Right ventricle myocardium inferior (tissue), 1 donor: ENCODE data around the gene PAFAH1B2. TPM values are rescaled to one million over a fixed set of nuclear protein-coding genes. Genes with fewer than 3 reads are reported as not detected.
"Not testable (repeated sequence)": the region's sequence is repeated elsewhere in the genome, so short reads cannot be mapped to it uniquely, and the experiment has no call there.

Experiments used
- ATAC-seq: fragments of 200-7000 bp; cut with Tn5 transposase; one replicate; pipeline ENCODE4 v1.9.1; 2020; ENCODE audit warnings: mild to moderate bottlenecking, moderate library complexity
- DNase-seq: peaks from one replicate; pipeline ENCODE4 v3.0.0; 2021; ENCODE audit errors: missing footprints
- intact Hi-C: fragments of 100-400 bp; cut with DNase I; formaldehyde crosslinking; loops from one replicate; pipeline ENCODE4 v1.11.0; 2022
- total RNA-seq: library from RNA; stranded (reverse); fragmentation: NEBNext Ultra II Directional; extraction: Animal tissue kit (Norgen Biotek cat#: 25700); gene quantifications from one replicate; pipeline ENCODE4 v1.2.1, GENCODE V29; 2021
- donor health status: DM: no; HTN: yes; CAD: no; lungs with severe emphysema.

The PAFAH1B2 gene
- total RNA-seq, 1 donor from 2014 or later: 52.3 TPM

DNA sequence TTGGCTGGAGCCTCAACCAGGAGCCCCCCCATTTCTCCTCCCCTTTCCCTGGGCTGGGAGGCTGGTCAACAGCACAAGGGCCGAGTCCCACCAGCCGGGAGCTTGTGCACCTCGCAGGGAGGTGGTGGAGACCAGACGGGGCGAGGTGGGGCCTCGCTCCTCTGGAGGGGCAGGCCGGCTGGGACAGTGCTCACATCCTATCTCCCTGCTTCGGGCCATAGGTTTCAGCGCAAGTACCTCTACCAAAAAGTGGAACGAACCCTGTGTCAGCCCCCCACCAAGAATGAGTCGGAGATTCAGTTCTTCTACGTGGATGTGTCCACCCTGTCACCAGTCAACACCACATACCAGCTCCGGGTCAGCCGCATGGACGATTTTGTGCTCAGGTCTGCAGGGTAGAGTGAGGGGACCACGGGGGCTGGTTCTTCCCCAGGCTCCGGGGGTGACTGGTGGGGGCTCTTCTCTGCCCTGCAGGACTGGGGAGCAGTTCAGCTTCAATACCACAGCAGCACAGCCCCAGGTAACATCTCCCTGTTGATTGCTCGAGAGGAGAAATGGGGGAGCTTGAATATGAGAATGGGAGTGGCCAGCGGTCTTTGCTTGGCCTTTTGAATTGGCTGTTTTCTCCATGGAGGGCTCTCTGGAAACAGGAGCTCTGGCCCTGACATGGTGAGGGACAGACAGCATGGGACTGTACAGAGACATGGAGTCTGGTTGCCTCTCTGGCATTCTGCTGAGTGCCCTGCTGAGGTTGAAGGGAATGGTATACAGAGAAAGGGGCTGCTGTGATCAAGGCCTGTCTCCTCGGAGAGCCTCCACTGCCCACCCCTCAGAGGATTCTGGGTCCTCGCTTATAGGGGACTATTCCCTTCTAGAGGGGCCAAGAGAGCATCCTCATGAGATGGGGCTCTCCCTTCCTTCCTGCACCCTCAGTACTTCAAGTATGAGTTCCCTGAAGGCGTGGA is 37.8 kb downstream of the PAFAH1B2 start:
- no peak for ATAC-seq
- DNase-seq: no peak
- intact Hi-C loops: no loop called here

- intact Hi-C loops: no loop called here
- DNase-seq: no peak
- ATAC-seq: no peak
Measured at GRCh38 chr11:117182551-117182935, 38.5 kb downstream of the PAFAH1B2 start.

GRCh38 chr11:117183178-117183577 is 39.1 kb downstream of the PAFAH1B2 start:
- intact Hi-C loops, DNase-seq, ATAC-seq: not testable (repeated sequence)

- no peak for DNase-seq
- intact Hi-C loops: no loop called here
- ATAC-seq: no peak
Measured at GRCh38 chr11:117183724-117184349, 39.8 kb downstream of the PAFAH1B2 start.

DNA sequence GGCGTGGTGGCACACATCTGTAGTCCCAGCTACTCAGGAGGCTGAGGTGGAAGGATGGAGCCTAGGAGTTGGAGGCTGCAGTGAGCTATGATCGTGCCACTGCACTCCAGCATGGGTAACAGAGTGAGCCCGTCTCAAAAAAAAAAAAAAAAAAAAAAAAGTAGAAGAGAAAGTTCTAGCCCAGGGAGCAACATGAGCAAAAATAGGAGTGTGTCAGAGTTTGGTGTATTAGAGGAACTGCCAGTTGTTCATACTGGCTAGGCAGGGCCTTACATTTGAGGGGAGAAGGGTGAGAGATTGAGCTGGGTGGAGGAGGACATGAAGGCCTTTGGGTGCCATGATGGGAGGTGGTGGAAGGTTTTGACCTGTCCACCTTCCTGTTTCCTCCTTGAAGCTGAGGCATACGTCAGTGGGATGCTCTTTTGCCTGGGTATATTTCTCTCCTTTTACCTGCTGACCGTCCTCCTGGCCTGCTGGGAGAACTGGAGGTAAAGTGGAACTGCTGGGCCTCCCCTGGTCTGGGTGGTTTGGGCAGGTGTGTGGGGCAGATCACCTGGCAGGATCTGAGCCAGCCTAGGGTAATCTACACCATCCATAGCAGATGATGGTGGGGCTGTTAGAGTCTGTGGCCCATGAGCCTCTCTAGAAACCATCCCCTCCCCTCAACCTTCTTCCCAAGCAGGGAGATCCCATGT is 41.8 kb downstream of the PAFAH1B2 start:
- intact Hi-C loops: no loop called here
- DNase-seq (no peak), ATAC-seq (no peak)

- no peak for ATAC-seq
- no peak for DNase-seq
- intact Hi-C loops: no loop called here
Measured at GRCh38 chr11:117186431-117186761, 42.3 kb downstream of the PAFAH1B2 start.

DNA sequence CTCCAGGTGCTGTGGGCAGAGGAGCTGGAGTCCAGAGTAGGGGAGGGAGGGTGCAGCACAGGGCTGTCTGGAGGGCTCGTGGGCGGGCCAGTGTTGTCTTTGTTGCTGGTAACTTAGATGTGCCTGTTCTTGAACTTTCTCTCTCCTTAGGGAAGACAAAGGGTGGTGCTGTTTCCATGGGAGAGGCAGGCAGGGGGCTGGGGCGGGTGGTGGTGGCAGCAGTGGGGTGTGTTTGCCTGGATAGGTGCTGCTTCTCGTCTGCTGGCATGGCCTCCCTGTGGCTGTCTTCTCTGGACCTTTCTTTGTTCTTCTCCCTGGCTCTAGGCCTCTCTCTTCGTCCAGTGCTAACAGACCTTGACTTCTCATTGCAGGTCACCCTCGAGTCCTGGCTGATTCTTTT is 42.9 kb downstream of the PAFAH1B2 start:
- no peak for ATAC-seq
- intact Hi-C loops: no loop called here
- peak; percentile 7 for DNase-seq

GRCh38 chr11:117187428-117187798 is 43.3 kb downstream of the PAFAH1B2 start:
- ATAC-seq (no peak), DNase-seq (peak; percentile 22)
- intact Hi-C loops: no loop called here

- DNase-seq: peak; percentile 50
- intact Hi-C loops: no loop called here
- ATAC-seq: no peak
Measured at GRCh38 chr11:117187799-117188481, 43.9 kb downstream of the PAFAH1B2 start.

DNA sequence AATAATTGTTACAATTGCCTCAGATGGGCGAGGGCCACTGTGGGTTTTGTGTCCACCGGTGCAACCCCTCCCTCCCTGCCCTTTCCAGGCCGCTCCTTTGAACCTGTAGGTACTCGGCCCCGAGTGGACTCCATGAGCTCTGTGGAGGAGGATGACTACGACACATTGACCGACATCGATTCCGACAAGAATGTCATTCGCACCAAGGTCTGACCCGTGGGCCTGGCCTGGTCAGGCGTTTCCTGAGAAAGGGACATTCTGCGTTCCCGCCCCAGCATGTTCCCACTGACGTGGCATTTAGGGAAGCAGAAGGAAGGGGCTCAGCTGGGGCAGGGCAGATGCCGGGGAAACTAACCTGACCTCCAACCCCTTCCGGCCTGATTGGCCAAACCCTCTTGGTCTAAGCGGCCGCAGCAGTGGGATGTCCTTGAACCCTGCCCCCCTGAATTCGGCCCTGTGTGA is 44.6 kb downstream of the PAFAH1B2 start:
- DNase-seq: peak; percentile 64

DNA sequence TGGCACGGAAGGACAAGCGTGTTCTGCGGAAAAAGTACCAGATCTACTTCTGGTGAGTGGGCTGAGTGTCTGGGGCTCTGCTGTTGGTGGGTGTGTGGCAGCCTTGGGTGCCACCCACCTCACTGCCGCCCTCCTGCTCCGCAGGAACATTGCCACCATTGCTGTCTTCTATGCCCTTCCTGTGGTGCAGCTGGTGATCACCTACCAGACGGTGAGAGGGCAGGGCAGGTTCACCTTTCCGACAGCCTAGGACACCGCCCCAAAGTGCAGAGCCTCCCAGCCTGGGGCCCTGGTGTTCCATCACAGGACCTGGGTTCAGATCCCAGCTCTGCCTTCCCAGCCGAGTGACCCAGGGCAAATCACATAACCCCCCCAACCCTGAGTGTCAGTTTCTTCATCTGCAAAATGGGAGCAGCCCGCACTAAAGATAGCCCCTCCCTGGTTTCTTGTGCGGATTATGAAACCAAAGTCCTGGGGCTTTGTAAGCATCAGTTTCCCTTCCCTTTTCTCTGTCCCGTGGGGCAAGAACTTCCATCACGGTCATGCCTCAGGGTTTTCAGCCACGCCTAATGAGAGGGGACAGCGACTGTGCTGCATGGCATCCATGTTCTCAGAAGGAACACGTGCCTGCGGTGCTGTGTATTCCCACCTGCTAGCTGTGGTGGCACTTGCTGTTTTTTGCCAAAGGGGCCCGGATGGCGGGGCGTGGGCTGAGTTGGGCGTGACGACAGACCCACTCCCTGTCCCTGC is 45.3 kb downstream of the PAFAH1B2 start:
- DNase-seq (peak; percentile 79), ATAC-seq (peak; percentile 37)
- intact Hi-C loops: no loop called here

More for the DNA sequence above, 44.6 kb downstream of the PAFAH1B2 start:
- peak; percentile 36 for ATAC-seq
- intact Hi-C loops: no loop called here

DNA sequence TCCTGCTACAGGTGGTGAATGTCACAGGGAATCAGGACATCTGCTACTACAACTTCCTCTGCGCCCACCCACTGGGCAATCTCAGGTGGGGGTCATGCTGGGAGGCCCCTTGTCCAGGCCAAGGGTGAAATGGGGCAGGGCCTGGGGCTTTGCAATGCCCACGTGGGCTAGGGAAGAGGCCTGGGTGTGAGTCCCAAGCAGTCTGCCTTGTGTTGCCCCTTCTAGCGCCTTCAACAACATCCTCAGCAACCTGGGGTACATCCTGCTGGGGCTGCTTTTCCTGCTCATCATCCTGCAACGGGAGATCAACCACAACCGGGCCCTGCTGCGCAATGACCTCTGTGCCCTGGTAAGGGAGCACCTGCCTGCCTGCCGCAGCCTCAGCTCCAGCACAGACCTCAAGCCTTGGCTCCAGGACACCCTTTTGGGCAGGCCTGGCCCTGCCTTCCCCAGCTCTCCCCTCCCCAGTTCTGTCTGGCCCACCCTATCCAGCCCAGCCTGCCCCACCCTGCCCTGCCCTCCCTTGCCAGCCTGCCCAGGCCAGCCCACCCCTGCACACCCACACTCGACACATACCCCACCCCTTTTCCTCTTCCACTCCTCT is 46.0 kb downstream of the PAFAH1B2 start:
- DNase-seq (peak; percentile 57), ATAC-seq (no peak)
- intact Hi-C loops: no loop called here

DNA sequence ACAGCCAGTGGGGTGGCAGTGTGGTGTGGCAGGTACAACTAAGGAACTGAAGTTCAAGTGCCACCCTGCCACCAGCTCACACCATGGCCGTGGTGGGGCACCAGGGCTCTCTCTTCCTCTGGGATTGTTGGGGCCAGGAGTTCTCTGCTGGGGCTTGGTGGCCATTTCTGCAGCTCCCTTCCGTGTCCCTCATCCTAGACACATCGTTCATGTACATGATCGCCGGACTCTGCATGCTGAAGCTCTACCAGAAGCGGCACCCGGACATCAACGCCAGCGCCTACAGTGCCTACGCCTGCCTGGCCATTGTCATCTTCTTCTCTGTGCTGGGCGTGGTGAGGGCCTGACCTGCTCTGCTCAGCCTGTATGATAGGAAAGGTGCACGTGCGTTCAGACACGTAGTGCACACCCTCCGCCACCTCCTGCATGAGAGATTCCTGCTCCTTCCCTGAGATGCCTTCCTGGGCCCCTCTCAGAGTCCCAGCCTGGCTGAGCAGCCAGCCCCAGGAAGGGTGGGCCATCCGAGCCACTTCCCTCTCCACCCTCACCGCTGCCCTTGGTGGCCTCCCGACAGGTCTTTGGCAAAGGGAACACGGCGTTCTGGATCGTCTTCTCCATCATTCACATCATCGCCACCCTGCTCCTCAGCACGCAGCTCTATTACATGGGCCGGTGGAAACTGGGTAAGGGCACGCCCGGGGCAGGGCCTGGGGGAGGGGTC is 47.8 kb downstream of the PAFAH1B2 start:
- ATAC-seq (no peak), DNase-seq (peak; percentile 71)
- intact Hi-C loops: no loop called here

- ATAC-seq (no peak), DNase-seq (no peak)
- intact Hi-C loops: no loop called here
Measured at GRCh38 chr11:117192401-117192875, 48.4 kb downstream of the PAFAH1B2 start.

- no peak for ATAC-seq
- intact Hi-C loops: no loop called here
- no peak for DNase-seq
Measured at GRCh38 chr11:117193130-117194020, 49.3 kb downstream of the PAFAH1B2 start.

DNA sequence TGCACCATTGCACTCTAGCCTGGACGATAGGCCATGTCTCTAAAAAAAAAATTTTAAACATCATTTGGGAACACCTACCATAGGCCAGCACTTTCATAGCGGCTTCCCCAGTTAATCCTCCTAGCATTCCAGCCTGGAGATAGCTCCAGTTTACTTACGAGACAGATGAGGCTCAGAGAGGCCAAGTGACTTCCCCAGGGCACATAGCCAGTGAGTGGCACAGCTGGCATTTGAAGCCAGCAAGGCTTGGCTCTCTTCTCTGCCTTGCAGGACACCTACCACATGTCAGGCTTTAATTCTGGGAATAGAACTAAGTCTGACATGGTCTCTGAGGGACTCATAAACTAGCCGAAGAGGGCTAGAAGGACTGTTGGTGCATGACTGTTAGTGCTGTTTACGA is 50.2 kb downstream of the PAFAH1B2 start:
- ATAC-seq (no peak), DNase-seq (no peak)
- intact Hi-C loops: no loop called here
